Thyroid gland (tissue), 4 donors: ENCODE measurements around the gene MEOX1.

Source experiments
- CTCF ChIP-seq, 6 experiments: fragments of 200-600 bp in 3 of 6; fragments of 450-650 bp in 3 of 6; sonication (generic) in 3 of 6; IDR thresholded peaks; one replicate each; pipeline ENCODE4 v1.5.1; 2016 to 2019; ENCODE audit warnings: antibody characterized with exemption in 6 of 6, mild to moderate bottlenecking in 2 of 6, inconsistent platforms in 1 of 6, moderate library complexity in 1 of 6
- POLR2A ChIP-seq, 2 donors: fragments of 450-650 bp; IDR thresholded peaks; one replicate each; pipeline ENCODE4 v1.6.1; 2017; ENCODE audit warnings: antibody characterized with exemption in 2 of 2, mild to moderate bottlenecking in 2 of 2, moderate library complexity in 1 of 2

DNA sequence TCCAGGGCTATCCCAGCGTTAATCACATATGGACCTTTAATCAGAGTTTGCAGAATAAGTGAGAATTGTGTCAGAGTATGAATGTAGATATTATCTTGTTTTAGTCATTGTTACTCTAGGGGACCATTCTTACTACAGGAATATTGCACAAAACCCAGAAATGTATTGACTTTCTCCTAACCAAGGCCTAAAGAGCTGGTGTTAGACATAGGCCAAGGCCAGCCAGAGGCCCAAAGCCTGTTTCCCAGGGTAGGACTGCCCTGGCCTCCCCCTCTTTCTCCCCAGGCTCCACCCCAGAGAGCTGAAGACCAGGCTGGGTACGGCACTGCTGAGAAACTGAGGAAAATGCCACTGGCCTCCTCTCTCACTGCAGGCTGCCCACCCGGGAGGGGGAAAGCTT is 41.9 kb upstream of the MEOX1 start:
- TF ChIP-seq CTCF (IDR thresholded peaks at IDR 0.05) = no peak
- TF ChIP-seq POLR2A (IDR thresholded peaks at IDR 0.05) = no peak
